Activated CD8-positive, alpha-beta T cell treated with anti-CD3 and anti-CD28 coated beads, Interleukin-2, amount 10 ng/mL, durations not matched to agents 7 days and 5 days (primary cell): ENCODE measurements around the gene TTC34. TPM values are rescaled to one million over a fixed set of nuclear protein-coding genes. Genes with fewer than 3 reads are reported as not detected.
A peak's percentile ranks its signal among the peaks of the same experiment; 100 is the strongest.
"Not testable (repeated sequence)": the region's sequence is repeated elsewhere in the genome, so short reads cannot be mapped to it uniquely, and the experiment has no call there.

Experiments used
- ATAC-seq: fragments of 150-1000 bp; cut with Tn5 transposase; one replicate; pipeline ENCODE4 v1.10.0; 2021; ENCODE audit warnings: moderate library complexity
- CTCF ChIA-PET: fragments of 350-600 bp; sonication (Branson Sonifier 250); formaldehyde crosslinking; loops from one replicate; lab custom pipeline; 2021; ENCODE audit warnings: antibody characterized with exemption; lab: Charles Lee
- POLR2A ChIA-PET: fragments of 350-600 bp; sonication (Branson Sonifier 250); formaldehyde crosslinking; loops from one replicate; lab custom pipeline; 2021; ENCODE audit warnings: antibody characterized with exemption; lab: Charles Lee
- DNase-seq: peaks from one replicate; pipeline ENCODE4 v3.0.0-alpha.2; 2020
- H3K27ac Mint-ChIP-seq: one replicate; pipeline ENCODE4 v1.8.0; 2021; ENCODE audit warnings: mild to moderate bottlenecking, mixed read lengths
- H3K27me3 Mint-ChIP-seq: one replicate; pipeline ENCODE4 v1.8.0; 2021; ENCODE audit warnings: low read depth, mixed read lengths
- H3K36me3 Mint-ChIP-seq: one replicate; pipeline ENCODE4 v1.8.0; 2021; ENCODE audit warnings: low read depth, mixed read lengths
- H3K4me1 Mint-ChIP-seq: one replicate; pipeline ENCODE4 v1.8.0; 2021; ENCODE audit warnings: low read depth, mixed read lengths
- H3K4me3 Mint-ChIP-seq: one replicate; pipeline ENCODE4 v1.8.0; 2021; ENCODE audit warnings: mild to moderate bottlenecking, mixed read lengths
- H3K9me3 Mint-ChIP-seq: one replicate; pipeline ENCODE4 v1.8.0; 2022; ENCODE audit warnings: mixed read lengths; ENCODE audit not compliant: insufficient read depth
- total RNA-seq, 2 experiments: library from RNA; stranded (reverse); gene quantifications; one replicate each; pipeline ENCODE4 v1.2.3, GENCODE V29; 2021

TTC34 gene
- total RNA-seq, 2 experiments from 2014 or later, result 0.82 to 0.86 TPM

GRCh38 chr1:2786329-2787162 lies 14.9 kb downstream of the TTC34 start:
- H3K27ac Mint-ChIP-seq, result no peak overlapping the region
- ATAC-seq (peak; percentile 70), DNase-seq (peak; percentile 77)
- H3K4me3 Mint-ChIP-seq, result no peak overlapping the region
- POLR2A ChIA-PET, result no interaction called here
- CTCF ChIA-PET, result interaction anchor here (0.6 to 1.4 kb wide), 6 partner anchors 8 to 374 kb away, joined by 3 to 6 read pairs (median 3); partner anchors contain the start of gene PANK4
- H3K27me3 Mint-ChIP-seq, result peaks cover 29% of the 10 kb centered on the region
- H3K36me3 Mint-ChIP-seq, result no peaks in the 10 kb centered on the region
- peaks cover 14% of the 10 kb centered on the region for H3K4me1 Mint-ChIP-seq
- peaks cover 11% of the 10 kb centered on the region for H3K9me3 Mint-ChIP-seq

- Mint-ChIP-seq H3K27me3 (peaks cover 25% of the 10 kb centered on the region), H3K4me3 (no peak overlapping the region), H3K36me3 (no peaks in the 10 kb centered on the region), H3K4me1 (peaks cover 14% of the 10 kb centered on the region), H3K27ac (no peak overlapping the region), H3K9me3 (peaks cover 18% of the 10 kb centered on the region)
- CTCF ChIA-PET, result no interaction called here
- no peak for DNase-seq
- ATAC-seq, result no peak
- POLR2A ChIA-PET, result no interaction called here
Measured at GRCh38 chr1:2785631-2786328, 15.7 kb downstream of the TTC34 start.

GRCh38 chr1:2784854-2785630 lies 16.5 kb downstream of the TTC34 start:
- CTCF ChIA-PET, result no interaction called here

GRCh38 chr1:2783435-2784397 lies 17.8 kb downstream of the TTC34 start:
- ATAC-seq (no peak), DNase-seq (no peak)
- Mint-ChIP-seq H3K4me3 (no peak overlapping the region), H3K36me3 (no peaks in the 10 kb centered on the region), H3K9me3 (peaks cover 18% of the 10 kb centered on the region), H3K27me3 (peaks cover 20% of the 10 kb centered on the region), H3K4me1 (peaks cover 9% of the 10 kb centered on the region), H3K27ac (no peak overlapping the region)
- ChIA-PET POLR2A (interaction anchor here (0.6 kb wide), 1 partner anchor 341 kb away, joined by 4 read pairs; no protein-coding TSS in a partner anchor), CTCF (no interaction called here)

More at GRCh38 chr1:2784854-2785630, 16.5 kb downstream of the TTC34 start:
- H3K27ac Mint-ChIP-seq, result no peak overlapping the region
- no peaks in the 10 kb centered on the region for H3K36me3 Mint-ChIP-seq
- no peak for ATAC-seq
- peaks cover 20% of the 10 kb centered on the region for H3K27me3 Mint-ChIP-seq
- H3K4me3 Mint-ChIP-seq, result no peak overlapping the region
- H3K4me1 Mint-ChIP-seq, result peaks cover 14% of the 10 kb centered on the region
- POLR2A ChIA-PET, result no interaction called here
- DNase-seq, result no peak
- peaks cover 18% of the 10 kb centered on the region for H3K9me3 Mint-ChIP-seq

GRCh38 chr1:2783069-2783434 lies 18.4 kb downstream of the TTC34 start:
- Mint-ChIP-seq H3K4me1 (peaks cover 3% of the 10 kb centered on the region), H3K9me3 (peaks cover 18% of the 10 kb centered on the region), H3K36me3 (no peaks in the 10 kb centered on the region), H3K27ac (no peak overlapping the region), H3K27me3 (peaks cover 16% of the 10 kb centered on the region), H3K4me3 (no peak overlapping the region)
- no peak for DNase-seq
- POLR2A ChIA-PET, result no interaction called here
- no peak for ATAC-seq
- CTCF ChIA-PET, result no interaction called here

GRCh38 chr1:2781627-2782026 lies 19.9 kb downstream of the TTC34 start:
- ATAC-seq, result no peak

GRCh38 chr1:2778220-2778592 lies 23.3 kb downstream of the TTC34 start:
- Mint-ChIP-seq H3K27me3 (peaks cover 13% of the 10 kb centered on the region), H3K27ac (no peak overlapping the region), H3K9me3 (peaks cover 18% of the 10 kb centered on the region), H3K36me3 (no peaks in the 10 kb centered on the region), H3K4me3 (no peak overlapping the region), H3K4me1 (no peaks in the 10 kb centered on the region)
- CTCF ChIA-PET, result interaction anchor here (1.9 kb wide), 1 partner anchor 9 kb away, joined by 6 read pairs; no protein-coding TSS in a partner anchor
- DNase-seq (no peak), ATAC-seq (no peak)
- POLR2A ChIA-PET, result no interaction called here

More at GRCh38 chr1:2781627-2782026, 19.9 kb downstream of the TTC34 start:
- CTCF ChIA-PET, result no interaction called here
- Mint-ChIP-seq H3K4me3 (no peak overlapping the region), H3K4me1 (peaks cover 1% of the 10 kb centered on the region), H3K9me3 (peaks cover 18% of the 10 kb centered on the region), H3K36me3 (no peaks in the 10 kb centered on the region), H3K27ac (no peak overlapping the region), H3K27me3 (peaks cover 13% of the 10 kb centered on the region)
- POLR2A ChIA-PET, result no interaction called here
- DNase-seq, result no peak

- Mint-ChIP-seq H3K36me3 (no peaks in the 10 kb centered on the region), H3K4me3 (no peak overlapping the region), H3K4me1 (no peaks in the 10 kb centered on the region), H3K9me3 (peaks cover 18% of the 10 kb centered on the region), H3K27ac (no peak overlapping the region), H3K27me3 (peaks cover 13% of the 10 kb centered on the region)
- ChIA-PET POLR2A (no interaction called here), CTCF (interaction anchor here (1.9 kb wide), 1 partner anchor 9 kb away, joined by 6 read pairs; no protein-coding TSS in a partner anchor)
- no peak for DNase-seq
- ATAC-seq, result no peak
Measured at GRCh38 chr1:2777424-2778219, 23.9 kb downstream of the TTC34 start.

- POLR2A ChIA-PET, CTCF ChIA-PET, H3K4me1 Mint-ChIP-seq, H3K36me3 Mint-ChIP-seq, H3K27ac Mint-ChIP-seq, H3K27me3 Mint-ChIP-seq, H3K9me3 Mint-ChIP-seq, ATAC-seq, H3K4me3 Mint-ChIP-seq, DNase-seq: not testable (repeated sequence)
Measured at GRCh38 chr1:2775333-2775732, 26.2 kb downstream of the TTC34 start.

GRCh38 chr1:2768052-2768451 lies 33.4 kb downstream of the TTC34 start:
- ATAC-seq, H3K36me3 Mint-ChIP-seq, DNase-seq, POLR2A ChIA-PET, H3K27me3 Mint-ChIP-seq, H3K4me1 Mint-ChIP-seq, CTCF ChIA-PET, H3K4me3 Mint-ChIP-seq, H3K9me3 Mint-ChIP-seq, H3K27ac Mint-ChIP-seq: not testable (repeated sequence)
